SK-N-SH (cell line): ENCODE measurements around the gene UBXN6. TPM values are rescaled to one million over a fixed set of nuclear protein-coding genes. Genes with fewer than 3 reads are reported as not detected.

Experiments used
- CTCF ChIA-PET: fragments of 300-600, 350-600 bp; formaldehyde crosslinking; extraction: SDS; loops from one replicate; lab custom pipeline; 2021; lab: Yijun Ruan, JAX
- POLR2A ChIA-PET: fragments of 350-600 bp; sonication (Branson Sonifier 250); formaldehyde crosslinking; extraction: SDS; loops from one replicate; lab custom pipeline; 2020; ENCODE audit warnings: antibody characterized with exemption, inconsistent platforms; lab: Yijun Ruan, JAX
- DNase-seq: peaks from one replicate; pipeline ENCODE4 v3.0.0; 2012
- H2AFZ ChIP-seq: fragments of 200-600 bp; sonication (generic); 2 replicates; pipeline ENCODE4 v1.8.1; 2016; ENCODE audit warnings: antibody characterized with exemption, mild to moderate bottlenecking, low read depth
- H3F3A ChIP-seq: fragments of 200-600 bp; sonication (generic); replicated peaks from 2 replicates; pipeline ENCODE3; 2016; ENCODE audit warnings: antibody characterized with exemption, mild to moderate bottlenecking; ENCODE audit not compliant: insufficient read depth
- H3K27ac ChIP-seq, 2 experiments: fragments of 200-500 bp in 1 of 2; fragments of 200-600 bp in 1 of 2; sonication (Bioruptor generic) in 1 of 2; sonication (generic), shearing (Covaris generic) in 1 of 2; 2 replicates each; pipeline versions ENCODE4 v1.5.1 to v1.6.1; 2014 to 2016; ENCODE audit warnings: low read depth in 2 of 2, inconsistent platforms in 1 of 2, low read length in 1 of 2, mild to moderate bottlenecking in 1 of 2, mixed read lengths in 1 of 2
- H3K27me3 ChIP-seq: fragments of 200-600 bp; sonication (generic), shearing (Covaris generic); 2 replicates; pipeline ENCODE4 v1.6.1; 2016; ENCODE audit warnings: mixed run types; ENCODE audit not compliant: insufficient read depth
- H3K36me3 ChIP-seq, 2 experiments: fragments of 200-500 bp in 1 of 2; fragments of 200-600 bp in 1 of 2; sonication (Bioruptor generic) in 1 of 2; sonication (generic) in 1 of 2; replicated peaks in 1 of 2; 2 replicates each; pipeline versions ENCODE3 to v1.5.1; 2014 to 2016; ENCODE audit warnings: low read length in 1 of 2, mild to moderate bottlenecking in 1 of 2; ENCODE audit not compliant: insufficient read depth in 2 of 2, control insufficient read depth in 1 of 2
- H3K4me1 ChIP-seq, 2 experiments: fragments of 200-500 bp in 1 of 2; fragments of 200-600 bp in 1 of 2; sonication (Bioruptor generic) in 1 of 2; sonication (generic), shearing (Covaris generic) in 1 of 2; 2 replicates each; pipeline versions ENCODE4 v1.5.1 to v1.6.1; 2014 to 2016; ENCODE audit warnings: low read depth in 1 of 2, low read length in 1 of 2, mixed run types in 1 of 2; ENCODE audit not compliant: insufficient read depth in 2 of 2, control insufficient read depth in 1 of 2
- H3K4me2 ChIP-seq: fragments of 200-600 bp; sonication (generic), shearing (Covaris generic); 2 replicates; pipeline ENCODE4 v1.6.1; 2017; ENCODE audit warnings: mixed run types
- H3K4me3 ChIP-seq, 2 experiments: fragments of 200-500 bp in 1 of 2; fragments of 200-600 bp in 1 of 2; sonication (Bioruptor generic) in 1 of 2; sonication (generic), shearing (Covaris generic) in 1 of 2; 2 replicates each; pipeline versions ENCODE4 v1.5.1 to v1.8.1; 2014 to 2016; ENCODE audit warnings: low read depth in 2 of 2, inconsistent platforms in 1 of 2, low read length in 1 of 2, mild to moderate bottlenecking in 1 of 2, mixed read lengths in 1 of 2, moderate library complexity in 1 of 2
- H3K79me2 ChIP-seq: fragments of 200-600 bp; sonication (generic); 2 replicates; pipeline ENCODE4 v1.8.1; 2017; ENCODE audit warnings: mild to moderate bottlenecking; ENCODE audit not compliant: insufficient read depth
- H3K9ac ChIP-seq: fragments of 200-600 bp; sonication (generic); 2 replicates; pipeline ENCODE4 v1.6.1; 2017; ENCODE audit warnings: mixed run types
- H3K9me2 ChIP-seq: fragments of 200-600 bp; sonication (generic); 2 replicates; pipeline ENCODE4 v1.6.1; 2017; ENCODE audit warnings: mixed run types
- H3K9me3 ChIP-seq: fragments of 200-600 bp; sonication (generic); 2 replicates; pipeline ENCODE4 v1.6.1; 2017; ENCODE audit warnings: mixed run types, mild to moderate bottlenecking, moderate library complexity
- H4K20me1 ChIP-seq: fragments of 200-600 bp; sonication (generic); 2 replicates; pipeline ENCODE4 v1.6.1; 2017; ENCODE audit warnings: mild to moderate bottlenecking, mixed run types; ENCODE audit not compliant: insufficient read depth
- CHD2 ChIP-seq: fragments of 150-350 bp; IDR thresholded peaks from 2 replicates; pipeline ENCODE4 v1.6.1; 2018; ENCODE audit warnings: low read length; ENCODE audit not compliant: partially characterized antibody
- EP300 ChIP-seq, 2 experiments: IDR thresholded peaks; 2 replicates each; pipeline versions ENCODE4 v1.4.0 to v1.6.1; 2012; ENCODE audit warnings: borderline replicate concordance in 1 of 2, low read depth in 1 of 2, low read length in 1 of 2
- FOXJ3 ChIP-seq: sonication (generic); formaldehyde crosslinking; IDR thresholded peaks from 2 replicates; pipeline ENCODE4 v1.5.1; 2020; ENCODE audit warnings: mild to moderate bottlenecking, missing genetic modification reagents
- FOXM1 ChIP-seq: IDR thresholded peaks from 2 replicates; pipeline ENCODE4 v1.4.0; 2012; ENCODE audit warnings: low read depth, mild to moderate bottlenecking
- JUND ChIP-seq: IDR thresholded peaks from 2 replicates; pipeline ENCODE4 v1.4.0; 2012
- MEF2A ChIP-seq: IDR thresholded peaks from 2 replicates; pipeline ENCODE4 v1.4.0; 2012; ENCODE audit warnings: low read depth, borderline replicate concordance
- NFIC ChIP-seq: IDR thresholded peaks from 2 replicates; pipeline ENCODE4 v1.4.0; 2012; ENCODE audit warnings: borderline replicate concordance
- REST ChIP-seq: IDR thresholded peaks from 2 replicates; pipeline ENCODE4 v1.6.1; 2012; ENCODE audit warnings: mild to moderate bottlenecking, low read depth, low read length, moderate library complexity
- SIN3A ChIP-seq: IDR thresholded peaks from 2 replicates; pipeline ENCODE4 v1.6.1; 2012; ENCODE audit warnings: low read depth, mild to moderate bottlenecking, low read length, moderate library complexity, borderline replicate concordance
- SMC3 ChIP-seq: IDR thresholded peaks from 2 replicates; pipeline ENCODE4 v1.6.1; 2012; ENCODE audit warnings: low read depth, low read length, improper control_type of control experiment
- TCF12 ChIP-seq: IDR thresholded peaks from 2 replicates; pipeline ENCODE4 v1.4.0; 2012
- USF1 ChIP-seq: IDR thresholded peaks from 2 replicates; pipeline ENCODE4 v1.4.0; 2012; ENCODE audit warnings: low read depth, borderline replicate concordance
- YY1 ChIP-seq: IDR thresholded peaks from 2 replicates; pipeline ENCODE4 v1.4.0; 2012; ENCODE audit warnings: low read depth, mild to moderate bottlenecking
- ZBTB33 ChIP-seq: IDR thresholded peaks from 2 replicates; pipeline ENCODE4 v1.4.0; 2012; ENCODE audit warnings: low read depth, borderline replicate concordance
- WGBS: methylation state at CpG from one replicate; pipeline ENCODE4 v1.1.6; 2017; ENCODE audit warnings: low lambda C conversion rate; 5-methylcytosine and 5-hydroxymethylcytosine counted together
- polyA plus RNA-seq, 3 experiments: library from polyadenylated mRNA; depleted of rRNA; stranded (reverse); fragments of >200 nt; gene quantifications; 2 replicates each; pipeline ENCODE4 v1.2.3, GENCODE V29; 2012

Gene UBXN6
- polyA plus RNA-seq, 1 of the 3 experiments (the other 2 are of a cell fraction): 110 TPM

DNA sequence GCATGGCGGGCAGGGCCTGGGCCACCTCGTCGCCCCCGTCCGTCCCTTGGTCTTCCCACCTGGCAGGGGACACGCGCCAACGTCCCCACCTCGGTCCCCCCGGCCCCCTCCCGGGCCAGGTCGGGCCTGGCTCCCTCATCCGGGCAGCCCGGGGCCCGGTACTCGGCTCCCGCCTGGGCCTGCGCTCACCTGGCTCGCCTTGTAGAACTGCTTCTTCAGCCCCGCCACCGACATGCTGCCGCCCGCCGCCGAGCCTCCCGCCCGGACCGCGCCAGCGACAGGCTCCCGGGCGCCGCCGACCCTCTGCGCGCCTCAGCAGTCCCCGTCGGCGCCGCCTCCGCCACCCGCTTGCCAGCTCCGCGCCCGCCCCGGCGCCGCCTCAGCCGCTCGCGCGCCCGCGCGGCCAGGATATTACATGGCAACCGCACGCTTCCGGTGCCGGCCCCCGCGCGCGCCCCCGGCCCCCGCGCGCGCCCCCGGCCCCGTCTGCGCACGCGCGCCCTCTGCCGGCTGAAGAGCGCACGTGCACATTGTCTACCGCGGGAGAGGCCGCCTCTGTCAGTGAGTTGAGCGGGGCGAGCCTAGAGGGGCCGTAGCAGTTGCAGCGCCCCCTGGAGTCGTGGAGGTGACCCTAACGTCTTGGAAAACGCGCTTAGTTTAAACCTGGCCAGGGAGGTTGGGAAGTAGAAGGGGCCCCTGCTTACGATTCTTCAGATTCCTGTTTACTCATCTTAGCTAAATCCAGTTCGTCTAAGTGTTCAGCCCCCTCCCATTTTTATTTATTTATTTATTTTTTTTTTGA lies 57.3 kb downstream of the UBXN6 start, which contains the start of gene SH3GL1 (continued):
- TF ChIP-seq ZBTB33: peak; percentile 89
- no peak for TF ChIP-seq JUND
- no peak for TF ChIP-seq MEF2A
- TF ChIP-seq YY1: 0 out of 2 replicates have a peak, but pooled peaks have one; percentile 28
- TF ChIP-seq SIN3A: peak; percentile 93
- peak; percentile 52; the same call in 1 of the 2 replicates for TF ChIP-seq USF1
- TF ChIP-seq EP300 (IDR thresholded peaks at IDR 0.05; ENCODE audit: borderline replicate concordance in 1 of 2, low read depth in 1 of 2, low read length in 1 of 2): peak in 1 of 2 experiments; percentile 14; a peak in 1 of 4 replicates
- TF ChIP-seq NFIC: 0 out of 2 replicates have a peak, but pooled peaks have one; percentile 3
- no peak for TF ChIP-seq FOXJ3 (CRISPR knock-in tag)
- TF ChIP-seq FOXM1: no peak
- TF ChIP-seq TCF12: peak; percentile 15; the same call in 1 of the 2 replicates

- no peaks in the 10 kb centered on the region for H3K27me3 ChIP-seq
- peak overlapping the region; percentile 96 for H3K9ac ChIP-seq
- H3K27ac ChIP-seq: peak overlapping the region; percentile 68 to 79
- WGBS: 2% methylated on average over 10 of the region's 12 CpGs
- H3K4me2 ChIP-seq: peak overlapping the region; percentile 79
- peaks cover 10% of the 10 kb centered on the region for H3F3A ChIP-seq
- no peak overlapping the region for H2AFZ ChIP-seq
- no peak for DNase-seq
- peak overlapping the region; percentile 70 to 82 for H3K4me3 ChIP-seq
- H3K4me1 ChIP-seq: peaks cover 11 to 14% of the 10 kb centered on the region in 2 experiments; a peak in 3 of 4 replicates
- TF ChIP-seq CHD2: peak; percentile 19
- TF ChIP-seq REST: no peak
- no peak for TF ChIP-seq SMC3
- TF ChIP-seq, all 33 proteins: peak for 1
- Histone ChIP-seq H3K9me3 (no peaks in the 10 kb centered on the region), H3K9me2 (no peaks in the 10 kb centered on the region), H3K79me2 (peaks cover 77% of the 10 kb centered on the region), H3K36me3 (peaks cover 5 to 16% of the 10 kb centered on the region in 2 experiments), H4K20me1 (peaks cover 43% of the 10 kb centered on the region)
- CTCF ChIA-PET: interaction anchor here (0.6 to 2.1 kb wide), 36 partner anchors 9 to 157 kb away, joined by 3 to 31 read pairs (median 4); no protein-coding TSS in a partner anchor
- POLR2A ChIA-PET: interaction anchor here (1.4 kb wide), 1 partner anchor 57 kb away, joined by 6 read pairs; the partner anchor contains the start of gene MPND
Measured at GRCh38 chr19:4399812-4400134, 57.8 kb downstream of the UBXN6 start.
